ENCODE measurements around the gene CRYGS.

The CRYGS gene

GRCh38 chr3:186530415-186530814 lies 13.8 kb downstream of the CRYGS start:
- Histone ChIP-seq H3K27ac (ENCODE audit: low read depth, low read length) (peak overlapping the region; percentile 24), H4K20me1 (ENCODE audit: control insufficient read depth, insufficient read depth, low read depth, low read length) (no peaks in the 10 kb centered on the region), H3K4me3 (ENCODE audit: low read length) (peak overlapping the region; percentile 9), H3K27me3 (ENCODE audit: control insufficient read depth, low read length) (no peaks in the 10 kb centered on the region), H3K4me2 (ENCODE audit: low read length) (peak overlapping the region; percentile 46), H3K79me2 (ENCODE audit: control insufficient read depth, low read length) (no peaks in the 10 kb centered on the region), H3K36me3 (ENCODE audit: control insufficient read depth, low read length) (no peaks in the 10 kb centered on the region), H3K4me1 (ENCODE audit: control insufficient read depth, low read length) (peaks cover 96% of the 10 kb centered on the region), H3K9me3 (ENCODE audit: control insufficient read depth, insufficient read depth, low read length) (no peaks in the 10 kb centered on the region), H3F3A (ENCODE audit: control insufficient read depth, insufficient read depth) (peaks cover 30% of the 10 kb centered on the region), H3K9me2 (replicated peaks; ENCODE audit: control insufficient read depth, low read length) (no peaks in the 10 kb centered on the region)
- TF ChIP-seq, protein P1, sequence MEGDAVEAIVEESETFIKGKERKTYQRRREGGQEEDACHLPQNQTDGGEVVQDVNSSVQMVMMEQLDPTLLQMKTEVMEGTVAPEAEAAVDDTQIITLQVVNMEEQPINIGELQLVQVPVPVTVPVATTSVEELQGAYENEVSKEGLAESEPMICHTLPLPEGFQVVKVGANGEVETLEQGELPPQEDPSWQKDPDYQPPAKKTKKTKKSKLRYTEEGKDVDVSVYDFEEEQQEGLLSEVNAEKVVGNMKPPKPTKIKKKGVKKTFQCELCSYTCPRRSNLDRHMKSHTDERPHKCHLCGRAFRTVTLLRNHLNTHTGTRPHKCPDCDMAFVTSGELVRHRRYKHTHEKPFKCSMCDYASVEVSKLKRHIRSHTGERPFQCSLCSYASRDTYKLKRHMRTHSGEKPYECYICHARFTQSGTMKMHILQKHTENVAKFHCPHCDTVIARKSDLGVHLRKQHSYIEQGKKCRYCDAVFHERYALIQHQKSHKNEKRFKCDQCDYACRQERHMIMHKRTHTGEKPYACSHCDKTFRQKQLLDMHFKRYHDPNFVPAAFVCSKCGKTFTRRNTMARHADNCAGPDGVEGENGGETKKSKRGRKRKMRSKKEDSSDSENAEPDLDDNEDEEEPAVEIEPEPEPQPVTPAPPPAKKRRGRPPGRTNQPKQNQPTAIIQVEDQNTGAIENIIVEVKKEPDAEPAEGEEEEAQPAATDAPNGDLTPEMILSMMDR (IDR thresholded peaks at IDR 0.05; ENCODE audit: low read depth, low read length, poor library complexity, severe bottlenecking) = no peak
- TF ChIP-seq EZH2phosphoT487 (IDR thresholded peaks at IDR 0.05; ENCODE audit: borderline replicate concordance, low read length) = no peak

- no peaks in the 10 kb centered on the region for H3K9me2 ChIP-seq (replicated peaks; ENCODE audit: control insufficient read depth, low read length)
- peak overlapping the region; percentile 51 for H3K27ac ChIP-seq (ENCODE audit: low read depth, low read length)
- no peaks in the 10 kb centered on the region for H4K20me1 ChIP-seq (ENCODE audit: control insufficient read depth, insufficient read depth, low read depth, low read length)
- H3K4me1 ChIP-seq (ENCODE audit: control insufficient read depth, low read length) = peaks cover 96% of the 10 kb centered on the region
- H3K79me2 ChIP-seq (ENCODE audit: control insufficient read depth, low read length) = no peaks in the 10 kb centered on the region
- H3K36me3 ChIP-seq (ENCODE audit: control insufficient read depth, low read length) = no peaks in the 10 kb centered on the region
- TF ChIP-seq EZH2phosphoT487 (IDR thresholded peaks at IDR 0.05; ENCODE audit: borderline replicate concordance, low read length) = no peak
- TF ChIP-seq, protein P1 (IDR thresholded peaks at IDR 0.05; ENCODE audit: low read depth, low read length, poor library complexity, severe bottlenecking) = peak; percentile 51
- peak overlapping the region; percentile 58 for H3K4me2 ChIP-seq (ENCODE audit: low read length)
- peak overlapping the region; percentile 46 for H3K4me3 ChIP-seq (ENCODE audit: low read length)
- no peaks in the 10 kb centered on the region for H3K27me3 ChIP-seq (ENCODE audit: control insufficient read depth, low read length)
- no peaks in the 10 kb centered on the region for H3K9me3 ChIP-seq (ENCODE audit: control insufficient read depth, insufficient read depth, low read length)
- H3F3A ChIP-seq (ENCODE audit: control insufficient read depth, insufficient read depth) = peaks cover 28% of the 10 kb centered on the region
Measured at GRCh38 chr3:186529201-186529999, 14.8 kb downstream of the CRYGS start.

GRCh38 chr3:186526256-186526606 lies 17.9 kb downstream of the CRYGS start:
- Histone ChIP-seq H3K4me3 (ENCODE audit: low read length) (peak overlapping the region; percentile 65), H3K27ac (ENCODE audit: low read depth, low read length) (peak overlapping the region; percentile 53), H3F3A (ENCODE audit: control insufficient read depth, insufficient read depth) (peaks cover 15% of the 10 kb centered on the region), H4K20me1 (ENCODE audit: control insufficient read depth, insufficient read depth, low read depth, low read length) (no peaks in the 10 kb centered on the region), H3K4me1 (ENCODE audit: control insufficient read depth, low read length) (peaks cover 90% of the 10 kb centered on the region), H3K27me3 (ENCODE audit: control insufficient read depth, low read length) (no peaks in the 10 kb centered on the region), H3K36me3 (ENCODE audit: control insufficient read depth, low read length) (no peaks in the 10 kb centered on the region), H3K9me3 (ENCODE audit: control insufficient read depth, insufficient read depth, low read length) (no peaks in the 10 kb centered on the region), H3K79me2 (ENCODE audit: control insufficient read depth, low read length) (no peaks in the 10 kb centered on the region), H3K9me2 (replicated peaks; ENCODE audit: control insufficient read depth, low read length) (no peaks in the 10 kb centered on the region), H3K4me2 (ENCODE audit: low read length) (peak overlapping the region; percentile 86)
- TF ChIP-seq, protein P1 (IDR thresholded peaks at IDR 0.05; ENCODE audit: low read depth, low read length, poor library complexity, severe bottlenecking) = no peak
- TF ChIP-seq EZH2phosphoT487 (IDR thresholded peaks at IDR 0.05; ENCODE audit: borderline replicate concordance, low read length) = no peak
